HFFc6 (cell line): Measurements from ENCODE around the gene AIPL1. TPM values are rescaled to one million over a fixed set of nuclear protein-coding genes. Genes with fewer than 3 reads are reported as not detected.
A peak's percentile ranks its signal among the peaks of the same experiment; 100 is the strongest.

Source experiments
- DNase-seq: peaks from one replicate; pipeline ENCODE4 v3.0.0-alpha.2; 2018
- H3K27ac Mint-ChIP-seq: 2 replicates; pipeline ENCODE4 v1.8.0; 2020; ENCODE audit warnings: mild to moderate bottlenecking, mixed read lengths
- H3K27me3 Mint-ChIP-seq: 2 replicates; pipeline ENCODE4 v1.8.0; 2021; ENCODE audit warnings: mild to moderate bottlenecking, moderate library complexity, mixed read lengths; ENCODE audit not compliant: insufficient read depth
- H3K36me3 Mint-ChIP-seq: 2 replicates; pipeline ENCODE4 v1.8.0; 2021; ENCODE audit warnings: low read depth, mixed read lengths
- H3K4me1 Mint-ChIP-seq: 2 replicates; pipeline ENCODE4 v1.8.0; 2020; ENCODE audit warnings: low read depth, mixed read lengths
- H3K4me3 Mint-ChIP-seq: 2 replicates; pipeline ENCODE4 v1.8.0; 2020; ENCODE audit warnings: mild to moderate bottlenecking, moderate library complexity, mixed read lengths
- H3K9me3 Mint-ChIP-seq: 2 replicates; pipeline ENCODE4 v1.8.0; 2020; ENCODE audit warnings: mild to moderate bottlenecking, mixed read lengths
- total RNA-seq, 6 experiments: library from RNA; stranded (reverse); fragmentation: NEBNext Ultra II Directional; extraction: Animal tissue kit (Norgen Biotek cat#: 25700); gene quantifications; 2 replicates in 1 of 6; 3 replicates in 5 of 6; pipeline ENCODE4 v1.2.3, GENCODE V29; 2021
- TF ChIP-seq, protein P1 (sequence below): fragments of 200-600 bp; sonication (generic); IDR thresholded peaks from 2 replicates; pipeline ENCODE4 v1.5.0; 2021; ENCODE audit warnings: antibody characterized with exemption, mild to moderate bottlenecking

AIPL1 gene
- total RNA-seq, 6 experiments from 2014 or later = not detected

DNA sequence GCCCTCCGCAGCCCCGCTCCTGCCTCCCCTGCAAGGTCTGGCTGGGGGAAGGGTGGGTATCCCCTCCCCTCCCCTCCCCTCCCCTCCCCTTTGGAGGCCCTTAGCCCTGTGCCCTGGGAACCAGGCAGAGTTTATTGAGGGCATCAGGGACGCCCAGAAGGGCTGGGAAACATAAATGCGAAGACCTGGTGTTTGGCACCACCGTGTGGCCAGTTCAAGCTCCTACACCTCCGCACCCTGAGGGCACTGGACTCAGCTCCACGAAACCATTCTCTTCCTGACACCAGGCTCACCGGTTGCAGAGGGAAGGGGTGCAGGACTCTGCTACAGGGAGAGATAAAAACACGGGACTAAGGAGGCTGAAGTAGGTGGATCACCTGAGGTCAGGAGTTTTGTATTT is 1.0 kb upstream of the AIPL1 start:
- Mint-ChIP-seq H3K9me3 (peaks cover 8% of the 10 kb centered on the region), H3K27me3 (peaks cover 27% of the 10 kb centered on the region), H3K4me1 (peaks cover 7% of the 10 kb centered on the region; the same call in 1 of the 2 replicates), H3K4me3 (no peak overlapping the region), H3K27ac (no peak overlapping the region), H3K36me3 (peaks cover 5% of the 10 kb centered on the region)
- peak; percentile 51 for DNase-seq
- TF ChIP-seq, protein P1, sequence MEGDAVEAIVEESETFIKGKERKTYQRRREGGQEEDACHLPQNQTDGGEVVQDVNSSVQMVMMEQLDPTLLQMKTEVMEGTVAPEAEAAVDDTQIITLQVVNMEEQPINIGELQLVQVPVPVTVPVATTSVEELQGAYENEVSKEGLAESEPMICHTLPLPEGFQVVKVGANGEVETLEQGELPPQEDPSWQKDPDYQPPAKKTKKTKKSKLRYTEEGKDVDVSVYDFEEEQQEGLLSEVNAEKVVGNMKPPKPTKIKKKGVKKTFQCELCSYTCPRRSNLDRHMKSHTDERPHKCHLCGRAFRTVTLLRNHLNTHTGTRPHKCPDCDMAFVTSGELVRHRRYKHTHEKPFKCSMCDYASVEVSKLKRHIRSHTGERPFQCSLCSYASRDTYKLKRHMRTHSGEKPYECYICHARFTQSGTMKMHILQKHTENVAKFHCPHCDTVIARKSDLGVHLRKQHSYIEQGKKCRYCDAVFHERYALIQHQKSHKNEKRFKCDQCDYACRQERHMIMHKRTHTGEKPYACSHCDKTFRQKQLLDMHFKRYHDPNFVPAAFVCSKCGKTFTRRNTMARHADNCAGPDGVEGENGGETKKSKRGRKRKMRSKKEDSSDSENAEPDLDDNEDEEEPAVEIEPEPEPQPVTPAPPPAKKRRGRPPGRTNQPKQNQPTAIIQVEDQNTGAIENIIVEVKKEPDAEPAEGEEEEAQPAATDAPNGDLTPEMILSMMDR = peak; percentile 88

DNA sequence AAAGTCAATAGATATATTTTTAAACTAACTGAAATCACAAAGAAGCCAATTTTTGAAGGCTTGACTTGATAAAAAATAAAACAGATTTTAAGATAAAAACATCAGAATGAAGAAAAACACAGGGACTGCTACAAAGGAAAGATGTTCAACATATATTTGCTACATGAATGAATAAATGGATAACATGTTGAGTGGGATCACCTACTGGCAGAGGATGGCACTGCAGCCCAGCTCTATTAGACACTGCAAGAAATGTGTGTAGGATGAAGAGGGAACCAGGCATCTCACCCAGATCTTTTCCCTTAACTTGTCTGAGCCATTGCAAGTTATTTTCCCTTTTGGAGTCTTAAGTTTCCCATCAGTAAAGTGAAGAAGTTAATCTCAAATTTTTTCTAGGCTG is 4.2 kb downstream of the AIPL1 start:
- Mint-ChIP-seq H3K36me3 (peaks cover 13% of the 10 kb centered on the region), H3K4me1 (peaks cover 7% of the 10 kb centered on the region; the same call in 1 of the 2 replicates), H3K9me3 (peaks cover 19% of the 10 kb centered on the region), H3K27me3 (peaks cover 3% of the 10 kb centered on the region), H3K27ac (no peak overlapping the region), H3K4me3 (no peak overlapping the region)
- TF ChIP-seq, protein P1 = peak; percentile 75
- no peak for DNase-seq

DNA sequence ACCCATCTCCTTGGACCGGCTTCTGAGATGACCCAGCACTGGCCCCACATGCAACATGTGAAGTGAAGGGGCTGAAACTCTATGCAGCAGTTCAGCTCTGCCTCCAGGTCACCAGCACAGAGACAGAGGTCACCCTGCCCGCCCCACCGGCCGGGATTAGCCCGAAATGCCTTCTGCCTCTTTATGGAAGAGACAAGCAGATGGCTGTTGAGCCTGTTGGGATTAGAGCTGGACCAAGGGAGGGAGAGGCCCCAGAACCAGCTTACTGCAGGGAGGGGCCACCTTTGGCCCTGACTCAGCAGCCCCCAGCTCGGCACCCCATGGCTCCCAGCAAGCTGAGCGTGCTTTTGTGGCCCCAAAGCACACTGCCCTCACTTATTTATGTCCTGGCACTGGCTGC is 5.7 kb downstream of the AIPL1 start:
- H3K27ac Mint-ChIP-seq = no peak overlapping the region
- H3K9me3 Mint-ChIP-seq = peaks cover 19% of the 10 kb centered on the region
- DNase-seq = no peak
- peaks cover 13% of the 10 kb centered on the region for H3K27me3 Mint-ChIP-seq
- TF ChIP-seq, protein P1 = no peak
- peaks cover 13% of the 10 kb centered on the region for H3K36me3 Mint-ChIP-seq
- H3K4me3 Mint-ChIP-seq = no peak overlapping the region
- peaks cover 7% of the 10 kb centered on the region; the same call in 1 of the 2 replicates for H3K4me1 Mint-ChIP-seq

DNA sequence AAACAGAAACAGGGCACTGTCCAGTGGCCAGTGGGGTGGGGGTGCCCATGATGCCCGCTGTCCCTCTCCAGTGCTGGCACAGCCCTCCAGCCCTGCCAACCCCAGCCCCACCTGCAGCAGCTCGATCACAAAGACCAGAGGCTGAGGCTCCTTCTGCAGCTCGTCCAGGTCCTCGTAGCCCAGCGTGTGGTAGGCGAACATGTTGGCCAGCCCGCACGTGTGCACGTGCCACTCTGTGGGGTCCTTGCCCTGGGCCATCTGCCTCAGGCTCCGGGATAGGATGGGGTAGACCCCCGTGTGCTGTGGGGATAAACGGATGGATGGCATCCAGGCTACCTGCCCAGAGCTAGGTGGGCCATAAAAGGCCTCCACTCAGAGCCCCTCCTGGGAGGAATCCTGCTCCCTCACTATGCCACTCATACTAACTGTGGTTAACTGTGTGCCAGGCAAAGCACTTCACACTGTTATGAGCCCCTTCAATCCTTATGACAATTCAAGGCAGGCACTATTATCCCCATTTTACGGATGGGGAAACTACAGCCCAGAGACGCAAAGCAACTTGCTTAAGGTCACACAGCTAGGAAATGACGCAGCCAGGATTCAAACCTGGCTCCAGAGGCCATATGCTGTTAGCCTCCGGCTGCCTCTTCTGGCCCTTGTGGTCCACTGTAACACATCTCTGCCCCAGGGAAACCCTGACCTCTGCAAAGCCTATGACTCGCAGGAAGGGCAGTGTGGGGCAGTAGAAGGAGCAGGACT is 6.5 kb downstream of the AIPL1 start:
- no peak for DNase-seq
- Mint-ChIP-seq H3K27ac (no peak overlapping the region), H3K27me3 (peaks cover 18% of the 10 kb centered on the region), H3K4me1 (peaks cover 7% of the 10 kb centered on the region; the same call in 1 of the 2 replicates), H3K9me3 (peaks cover 19% of the 10 kb centered on the region), H3K4me3 (no peak overlapping the region), H3K36me3 (peaks cover 13% of the 10 kb centered on the region)
- TF ChIP-seq, protein P1 = no peak

DNA sequence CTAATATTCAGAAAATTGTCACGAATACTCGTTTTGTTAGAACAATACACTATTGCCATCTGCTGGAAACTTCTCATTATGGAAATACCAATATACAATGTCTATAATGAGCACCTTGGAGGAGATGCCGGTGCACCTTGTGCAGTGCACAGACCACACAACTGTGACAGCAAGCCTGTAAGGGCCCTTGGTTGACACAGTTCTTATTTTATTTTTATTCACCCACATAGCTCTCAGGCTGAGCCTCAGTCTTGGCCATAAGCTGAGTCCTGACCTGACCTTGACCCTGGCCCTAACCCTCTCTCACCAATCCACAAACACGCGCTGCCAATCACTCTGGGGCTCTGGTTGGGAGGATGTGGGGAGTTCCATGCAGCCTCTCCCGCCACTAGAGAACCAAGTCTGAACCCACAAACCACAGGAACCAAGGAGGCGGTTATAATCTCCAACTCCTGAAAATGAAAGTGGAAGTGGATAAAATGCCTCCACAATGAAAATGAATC is 7.6 kb downstream of the AIPL1 start:
- Mint-ChIP-seq H3K4me3 (peak overlapping the region; percentile 45), H3K36me3 (peaks cover 13% of the 10 kb centered on the region), H3K9me3 (peaks cover 19% of the 10 kb centered on the region), H3K27ac (no peak overlapping the region), H3K4me1 (peaks cover 7% of the 10 kb centered on the region; the same call in 1 of the 2 replicates), H3K27me3 (peaks cover 19% of the 10 kb centered on the region)
- DNase-seq = peak; percentile 2
- TF ChIP-seq, protein P1 = peak; percentile 44
